Gastroesophageal sphincter (tissue), 4 donors: ENCODE data around the gene CEP170B. TPM values are rescaled to one million over a fixed set of nuclear protein-coding genes. Genes with fewer than 3 reads are reported as not detected.

ENCODE experiments used
- ATAC-seq: fragments of 150-250 bp; one replicate; pipeline ENCODE4 v1.9.1; 2016; ENCODE audit warnings: mild to moderate bottlenecking, moderate library complexity
- H3K27ac ChIP-seq, 4 donors: fragments of 200-600 bp; sonication (generic) in 3 of 4; 1 replicate in 3 of 4; 2 replicates in 1 of 4; pipeline ENCODE4 v1.5.1; 2016 to 2019
- H3K27me3 ChIP-seq: fragments of 200-600 bp; sonication (generic); one replicate; pipeline ENCODE4 v1.5.1; 2019
- H3K36me3 ChIP-seq, 2 donors: fragments of 200-600 bp; sonication (generic); one replicate each; pipeline ENCODE4 v1.5.1; 2019; ENCODE audit warnings: control low read depth in 1 of 2
- H3K4me1 ChIP-seq, 3 donors: fragments of 200-600 bp; sonication (generic); 1 replicate in 2 of 3; 2 replicates in 1 of 3; pipeline ENCODE4 v1.5.1; 2016 to 2019; ENCODE audit warnings: control low read depth in 2 of 3
- H3K4me3 ChIP-seq, 2 donors: fragments of 200-600 bp; sonication (generic); one replicate each; pipeline ENCODE4 v1.5.1; 2019; ENCODE audit warnings: mild to moderate bottlenecking in 1 of 2, moderate library complexity in 1 of 2
- H3K9me3 ChIP-seq, 3 donors: fragments of 200-600 bp; sonication (generic); one replicate each; pipeline ENCODE4 v1.5.1; 2017 to 2019; ENCODE audit warnings: control low read depth in 2 of 3
- EP300 ChIP-seq: sonication (generic); formaldehyde crosslinking; IDR thresholded peaks from one replicate; pipeline ENCODE4 v1.6.1; 2017; ENCODE audit warnings: antibody characterized with exemption, mild to moderate bottlenecking
- POLR2A ChIP-seq, 2 donors: fragments of 450-650 bp; IDR thresholded peaks; one replicate each; pipeline ENCODE4 v1.6.1; 2017; ENCODE audit warnings: antibody characterized with exemption in 2 of 2, mild to moderate bottlenecking in 2 of 2, moderate library complexity in 1 of 2
- POLR2AphosphoS5 ChIP-seq: sonication (generic); formaldehyde crosslinking; IDR thresholded peaks from one replicate; pipeline ENCODE4 v1.6.1; 2017; ENCODE audit warnings: antibody characterized with exemption
- WGBS, 2 donors: methylation state at CpG; one replicate each; pipeline ENCODE4 v1.1.5; 2018; ENCODE audit warnings: low coverage in 1 of 2; 5-methylcytosine and 5-hydroxymethylcytosine counted together
- total RNA-seq, 4 donors: library from RNA; depleted of rRNA; stranded (reverse); fragments of >200 nt; gene quantifications; one replicate each; pipeline ENCODE4 v1.1.0, GENCODE V29; 2016
- TF ChIP-seq, protein P1 (sequence below), 4 experiments: fragments of 200-600 bp in 2 of 4; fragments of 450-650 bp in 2 of 4; sonication (generic) in 1 of 4; IDR thresholded peaks; one replicate each; pipeline ENCODE4 v1.5.1; 2017 to 2019; ENCODE audit warnings: antibody characterized with exemption in 4 of 4, mild to moderate bottlenecking in 2 of 4, moderate library complexity in 2 of 4

Gene CEP170B
- 10 to 100 TPM; 18.7 to 64.7 (median 25.5) TPM for total RNA-seq

DNA sequence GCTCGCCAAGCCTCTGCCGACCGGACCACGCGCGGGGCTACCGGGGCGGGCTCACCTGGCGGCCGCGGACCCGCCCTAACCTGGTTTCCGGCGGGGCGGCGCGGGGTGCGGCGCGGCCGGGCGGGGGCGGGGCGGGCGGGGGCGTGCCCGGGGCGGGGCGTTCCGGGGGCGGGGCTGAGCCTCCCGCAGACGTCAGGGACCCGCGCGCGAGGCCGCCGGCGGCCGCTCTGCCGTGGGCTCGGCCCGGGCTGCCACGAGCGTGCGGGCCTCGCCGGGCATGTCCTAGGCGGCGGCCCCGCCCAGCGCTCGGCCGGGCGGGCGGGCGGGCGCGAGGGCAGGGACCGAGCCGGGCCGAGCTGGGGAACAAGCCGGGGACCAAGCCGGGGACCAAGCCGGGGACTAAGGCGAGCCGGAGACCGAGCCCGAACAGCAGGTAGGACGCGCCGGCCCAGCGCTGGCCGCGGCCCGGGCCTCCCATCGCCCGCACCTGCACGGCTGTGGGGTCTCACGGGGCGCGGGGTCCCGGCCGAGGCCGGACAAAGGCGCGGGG is at the start of gene CEP170B:
TSS of gene CEP170B (plus strand) at position 188 of the 550 bp plus-strand sequence. CDS start 3,183 bp downstream, outside the sequence.
- Histone ChIP-seq H3K4me3 (peak within 1 kb of the TSS; percentile 71 to 76), H3K36me3 (peaks cover 0 to 14% of the 10 kb centered on the region in 2 donors), H3K27ac (peak within 1 kb of the TSS; percentile 2 to 84 (median 75)), H3K4me1 (peaks cover 0 to 40% (median 19%) of the 10 kb centered on the region in 3 donors), H3K9me3 (no peaks in the 10 kb centered on the region), H3K27me3 (peaks cover 4% of the 10 kb centered on the region)
- ATAC-seq = peak; percentile 83
- 0% methylated on average over 2 of the region's 88 CpGs; no CpG with 5 or more reads in 1 of the 2 donors for WGBS, 2 donors
- TF ChIP-seq, protein P1, sequence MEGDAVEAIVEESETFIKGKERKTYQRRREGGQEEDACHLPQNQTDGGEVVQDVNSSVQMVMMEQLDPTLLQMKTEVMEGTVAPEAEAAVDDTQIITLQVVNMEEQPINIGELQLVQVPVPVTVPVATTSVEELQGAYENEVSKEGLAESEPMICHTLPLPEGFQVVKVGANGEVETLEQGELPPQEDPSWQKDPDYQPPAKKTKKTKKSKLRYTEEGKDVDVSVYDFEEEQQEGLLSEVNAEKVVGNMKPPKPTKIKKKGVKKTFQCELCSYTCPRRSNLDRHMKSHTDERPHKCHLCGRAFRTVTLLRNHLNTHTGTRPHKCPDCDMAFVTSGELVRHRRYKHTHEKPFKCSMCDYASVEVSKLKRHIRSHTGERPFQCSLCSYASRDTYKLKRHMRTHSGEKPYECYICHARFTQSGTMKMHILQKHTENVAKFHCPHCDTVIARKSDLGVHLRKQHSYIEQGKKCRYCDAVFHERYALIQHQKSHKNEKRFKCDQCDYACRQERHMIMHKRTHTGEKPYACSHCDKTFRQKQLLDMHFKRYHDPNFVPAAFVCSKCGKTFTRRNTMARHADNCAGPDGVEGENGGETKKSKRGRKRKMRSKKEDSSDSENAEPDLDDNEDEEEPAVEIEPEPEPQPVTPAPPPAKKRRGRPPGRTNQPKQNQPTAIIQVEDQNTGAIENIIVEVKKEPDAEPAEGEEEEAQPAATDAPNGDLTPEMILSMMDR (IDR thresholded peaks at IDR 0.05) = no peak
- TF ChIP-seq POLR2AphosphoS5 (no peak), POLR2A (IDR thresholded peaks at IDR 0.05) (no peak), EP300 (no peak)

GRCh38 chr14:104816616-104816884 is 48.5 kb upstream of the CEP170B start:
- Histone ChIP-seq H3K9me3 (no peaks in the 10 kb centered on the region), H3K4me1 (peaks cover 0 to 48% (median 18%) of the 10 kb centered on the region in 3 donors), H3K27ac (peak overlapping the region; percentile 91 to 95 (median 93)), H3K36me3 (peaks cover 0 to 5% of the 10 kb centered on the region in 2 donors), H3K27me3 (no peaks in the 10 kb centered on the region), H3K4me3 (peak overlapping the region; percentile 78 to 79)
- ATAC-seq = no peak
- TF ChIP-seq EP300 (no peak), POLR2A (IDR thresholded peaks at IDR 0.05) (no peak), POLR2AphosphoS5 (no peak)
- TF ChIP-seq, protein P1 (IDR thresholded peaks at IDR 0.05) = no peak
- no CpG with 5 or more reads among the region's 8 CpGs for WGBS, 2 donors

DNA sequence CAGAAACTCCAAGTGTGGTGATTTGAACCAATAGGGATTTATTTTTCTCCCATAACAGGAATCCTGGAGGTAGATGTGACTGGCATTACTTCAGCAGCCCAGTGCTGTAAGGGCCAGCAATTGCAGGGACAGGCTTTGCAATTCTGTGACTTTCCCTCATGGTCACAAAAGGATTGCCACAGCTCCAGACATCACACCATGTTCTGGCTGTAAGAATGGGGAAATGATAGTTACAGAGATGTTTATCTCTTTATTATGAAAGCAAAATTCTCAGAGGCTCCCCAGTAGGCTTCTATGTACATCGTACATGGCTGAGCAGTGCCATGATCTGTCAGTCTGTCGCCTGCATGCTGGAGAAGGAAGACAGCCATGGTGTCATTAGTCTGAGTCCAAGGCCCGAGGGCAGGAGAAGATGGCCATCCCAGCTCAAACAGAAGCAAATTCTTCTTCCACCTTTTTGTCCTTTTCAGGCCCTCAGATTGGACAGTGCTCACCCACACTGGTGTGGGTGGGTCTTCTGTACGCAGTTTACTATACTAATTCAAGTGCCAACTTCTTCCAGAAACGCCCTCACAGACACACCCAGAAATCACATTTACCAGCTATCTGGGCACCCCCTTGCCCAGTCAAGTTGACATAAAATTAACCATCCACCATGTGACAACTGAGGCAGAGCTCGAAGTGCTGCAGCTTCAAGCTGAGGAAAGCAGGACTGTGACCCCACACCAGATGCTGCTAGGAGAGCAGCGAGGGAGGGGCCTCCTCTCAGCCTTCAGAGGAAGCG is 46.9 kb upstream of the CEP170B start:
- Histone ChIP-seq H3K4me3 (no peak overlapping the region), H3K9me3 (no peaks in the 10 kb centered on the region), H3K27ac (no peak overlapping the region), H3K27me3 (no peaks in the 10 kb centered on the region), H3K4me1 (peaks cover 0 to 48% (median 18%) of the 10 kb centered on the region in 3 donors), H3K36me3 (peaks cover 0 to 5% of the 10 kb centered on the region in 2 donors)
- 98 to 100% methylated on average over 2 to 5 of the region's 8 CpGs for WGBS, 2 donors
- ATAC-seq = no peak
- no peak for TF ChIP-seq POLR2AphosphoS5
- TF ChIP-seq EP300 = no peak
- TF ChIP-seq POLR2A (IDR thresholded peaks at IDR 0.05) = no peak
- TF ChIP-seq, protein P1 (IDR thresholded peaks at IDR 0.05) = no peak

DNA sequence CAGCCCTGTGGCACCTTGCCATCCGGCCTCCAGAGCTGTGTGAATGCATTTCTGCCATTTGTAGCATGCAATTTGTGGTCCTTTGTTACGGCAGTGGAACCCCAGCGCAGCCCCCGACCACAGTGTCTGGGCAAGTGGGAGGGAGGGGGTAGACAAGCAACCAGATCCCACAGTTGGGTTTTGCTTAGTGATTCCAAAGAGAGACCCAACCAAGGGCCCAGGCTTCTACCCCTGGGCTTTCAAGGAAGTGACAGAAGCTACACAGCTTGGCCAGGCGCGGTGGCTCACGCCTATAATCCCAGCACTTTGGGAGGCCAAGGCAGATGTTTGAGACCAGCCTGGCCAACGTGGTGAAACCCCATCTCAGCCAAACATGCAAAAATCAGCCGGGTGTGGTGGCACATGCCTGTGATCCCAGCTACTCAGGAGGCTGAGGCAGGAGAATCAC is 46.3 kb upstream of the CEP170B start:
- ATAC-seq = no peak
- H3K4me3 ChIP-seq = no peak overlapping the region
- peaks cover 0 to 43% (median 18%) of the 10 kb centered on the region in 3 donors for H3K4me1 ChIP-seq
- no peaks in the 10 kb centered on the region for H3K9me3 ChIP-seq
- no peak for TF ChIP-seq POLR2AphosphoS5
- no peak for TF ChIP-seq EP300
- no peak for TF ChIP-seq POLR2A (IDR thresholded peaks at IDR 0.05)
- TF ChIP-seq, protein P1 (IDR thresholded peaks at IDR 0.05) = no peak
- 95% methylated on average over 4 of the region's 9 CpGs; no CpG with 5 or more reads in 1 of the 2 donors for WGBS, 2 donors
- peaks cover 0 to 5% of the 10 kb centered on the region in 2 donors for H3K36me3 ChIP-seq
- H3K27me3 ChIP-seq = no peaks in the 10 kb centered on the region
- no peak overlapping the region for H3K27ac ChIP-seq
